ENCODE data around the gene DBI.
"Not testable (repeated sequence)": the region's sequence is repeated elsewhere in the genome, so short reads cannot be mapped to it uniquely, and the experiment has no call there.

Gene DBI

DNA sequence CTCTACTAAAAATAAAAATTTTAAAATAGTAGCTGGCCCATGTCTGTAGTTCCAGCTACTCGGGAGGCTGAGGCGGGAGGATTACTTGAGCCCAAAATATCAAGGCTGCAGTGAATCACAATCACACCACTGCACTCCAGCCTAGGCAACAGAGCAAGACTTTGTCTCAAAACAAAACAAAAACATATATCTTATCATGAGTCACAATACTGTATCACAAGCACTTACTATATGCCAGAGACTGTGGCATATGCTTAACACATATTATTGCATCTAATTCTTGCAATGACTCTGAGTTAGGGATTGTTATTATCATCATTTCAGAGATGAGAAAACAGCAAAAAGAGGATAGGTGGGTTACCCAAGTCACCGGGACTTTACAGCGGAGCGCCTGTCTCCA is 35.3 kb downstream of the DBI start:
- no peak for DNase-seq (ENCODE audit: low spot score)

GRCh38 chr2:119402645-119403560 is 36.1 kb downstream of the DBI start:
- DNase-seq (ENCODE audit: low spot score): no peak

GRCh38 chr2:119403618-119404017 is 36.8 kb downstream of the DBI start:
- DNase-seq (ENCODE audit: low spot score): not testable (repeated sequence)

DNA sequence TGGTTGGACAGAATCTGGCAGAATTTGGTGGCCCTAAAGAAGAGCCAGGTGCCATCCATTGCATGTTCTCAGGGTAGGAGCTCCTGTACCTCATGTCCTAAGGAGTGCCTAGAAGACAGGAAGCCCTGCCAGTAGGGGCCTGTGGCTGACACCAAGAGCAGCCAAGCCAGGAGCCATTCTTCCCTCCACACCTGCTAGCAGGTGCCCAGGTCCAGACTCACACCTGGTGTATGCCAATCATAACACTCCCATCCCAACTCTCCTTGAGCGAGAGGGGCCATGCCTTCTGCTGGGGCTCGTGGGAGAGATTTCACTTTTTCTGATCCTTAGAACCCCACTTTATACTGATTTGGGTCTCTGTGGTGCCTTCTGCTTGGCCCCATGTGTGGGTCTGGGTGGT is 38.4 kb downstream of the DBI start:
- DNase-seq (ENCODE audit: low spot score): no peak

DNA sequence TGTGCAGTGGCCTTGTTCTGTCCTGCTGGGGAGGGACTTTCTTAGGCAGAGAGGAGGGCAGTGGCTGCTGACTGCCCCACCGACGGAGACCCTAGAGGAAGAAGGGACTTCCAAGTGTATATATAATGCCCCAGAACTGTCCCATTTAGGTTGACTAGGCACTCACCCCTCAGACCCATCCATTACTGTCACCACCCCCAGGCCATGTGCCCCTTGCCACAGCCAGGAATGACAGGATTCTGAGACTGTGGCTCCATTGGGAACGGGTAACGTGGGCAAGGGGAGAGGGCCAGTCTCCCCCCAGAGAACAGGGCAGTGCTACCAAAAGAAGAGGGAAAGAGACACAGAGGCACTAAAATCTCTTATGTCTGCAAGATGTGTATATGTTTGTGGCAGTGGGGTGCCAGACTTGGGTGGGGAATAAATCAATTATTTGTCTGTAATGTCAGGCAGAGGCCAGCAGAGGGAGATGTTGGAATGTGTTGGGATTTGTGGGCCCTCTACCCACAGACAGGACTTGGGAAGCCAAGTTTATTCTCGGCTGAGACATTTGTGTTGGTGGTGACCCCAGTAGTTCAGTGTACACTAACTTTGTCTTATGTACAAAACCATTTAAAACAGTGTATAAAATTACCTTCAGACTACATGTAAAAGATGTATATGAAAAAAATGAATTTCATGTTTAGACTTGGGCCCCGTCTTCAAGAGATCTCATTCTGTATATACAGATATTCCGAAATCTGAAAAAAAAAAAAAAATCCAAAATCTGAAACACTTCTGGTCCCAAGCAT is 40.8 kb downstream of the DBI start:
- DNase-seq (ENCODE audit: low spot score): peak; percentile 45

GRCh38 chr2:119408221-119408619 is 41.4 kb downstream of the DBI start:
- DNase-seq (ENCODE audit: low spot score): no peak

DNA sequence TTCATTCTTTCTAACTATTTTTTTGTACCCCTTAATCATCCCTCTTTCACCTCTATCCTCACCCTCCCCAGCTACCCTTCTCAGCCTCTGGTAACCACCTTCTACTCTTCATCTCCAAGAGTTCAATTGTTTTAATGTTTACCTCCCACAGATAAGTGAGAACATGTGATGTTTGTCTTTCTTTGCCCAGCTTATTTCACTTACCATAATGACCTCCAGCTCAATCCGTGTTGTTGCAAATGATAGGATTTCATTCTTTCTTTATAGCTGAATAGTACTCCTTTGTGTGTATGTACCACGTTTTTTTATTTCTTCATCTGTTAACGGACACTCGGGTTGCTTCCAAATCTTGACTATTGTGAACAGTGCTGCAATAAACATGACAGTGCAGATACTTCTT is 42.7 kb downstream of the DBI start:
- DNase-seq (ENCODE audit: low spot score): no peak

GRCh38 chr2:119414894-119415293 is 48.1 kb downstream of the DBI start:
- no peak for DNase-seq (ENCODE audit: low spot score)

- DNase-seq (ENCODE audit: low spot score): no peak
Observed at GRCh38 chr2:119415630-119416029, 48.9 kb downstream of the DBI start.

- DNase-seq (ENCODE audit: low spot score): no peak
Observed at GRCh38 chr2:119416299-119416923, 49.6 kb downstream of the DBI start.

- no peak for DNase-seq (ENCODE audit: low spot score)
Observed at GRCh38 chr2:119417908-119418307, 51.1 kb downstream of the DBI start.

DNA sequence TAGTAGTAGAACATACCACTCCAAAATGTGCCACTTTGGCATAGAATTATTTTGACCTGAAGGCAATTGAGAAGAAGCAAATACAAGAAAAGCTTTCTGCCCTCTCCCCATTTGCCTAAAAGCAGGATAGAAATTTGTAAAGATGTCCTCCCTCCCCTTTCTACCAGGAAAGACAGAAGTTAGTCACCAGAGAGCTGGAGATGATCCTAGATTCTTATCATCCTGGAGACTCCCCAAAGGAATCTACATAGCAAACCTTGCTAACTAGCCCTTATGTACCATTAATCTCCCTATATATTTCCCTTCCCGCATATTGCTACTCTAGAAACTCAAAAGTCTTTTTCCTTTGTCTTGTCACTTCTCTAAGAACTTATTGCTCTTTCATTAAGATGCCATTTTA is 52.3 kb downstream of the DBI start:
- DNase-seq (ENCODE audit: low spot score): no peak

DNA sequence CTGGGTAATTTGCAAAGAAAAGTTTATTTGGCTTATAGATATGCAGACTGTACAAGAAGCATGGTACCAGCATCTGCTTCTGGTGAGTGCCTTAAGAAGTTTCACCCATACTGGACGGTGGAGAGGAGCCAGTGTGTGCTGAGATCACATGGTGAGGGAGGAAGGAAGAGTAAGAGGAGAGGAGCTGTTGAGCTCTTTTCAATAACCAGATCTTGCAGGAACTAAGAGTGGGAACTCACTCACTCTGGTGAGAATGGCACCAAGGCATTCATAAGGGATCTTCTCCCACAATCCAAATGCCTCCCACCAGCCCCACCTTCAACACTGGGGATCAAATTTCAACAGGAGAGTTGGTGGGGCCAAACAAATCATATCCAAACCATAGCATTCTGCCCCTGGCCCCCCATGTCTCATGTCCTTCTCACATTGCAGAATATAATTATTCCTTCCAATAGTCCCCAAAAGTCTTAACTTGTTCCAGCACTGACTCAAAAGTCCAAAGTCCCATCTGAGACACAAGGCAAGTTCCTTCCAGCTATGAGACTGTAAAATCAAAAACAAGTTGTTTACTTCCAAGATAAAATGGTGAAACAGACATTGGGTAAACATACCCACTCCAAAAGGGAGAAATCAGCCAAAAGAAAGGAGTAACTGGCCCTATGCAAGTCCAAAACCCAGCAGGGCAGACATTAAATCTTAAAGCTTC is 53.2 kb downstream of the DBI start:
- no peak for DNase-seq (ENCODE audit: low spot score)

DNA sequence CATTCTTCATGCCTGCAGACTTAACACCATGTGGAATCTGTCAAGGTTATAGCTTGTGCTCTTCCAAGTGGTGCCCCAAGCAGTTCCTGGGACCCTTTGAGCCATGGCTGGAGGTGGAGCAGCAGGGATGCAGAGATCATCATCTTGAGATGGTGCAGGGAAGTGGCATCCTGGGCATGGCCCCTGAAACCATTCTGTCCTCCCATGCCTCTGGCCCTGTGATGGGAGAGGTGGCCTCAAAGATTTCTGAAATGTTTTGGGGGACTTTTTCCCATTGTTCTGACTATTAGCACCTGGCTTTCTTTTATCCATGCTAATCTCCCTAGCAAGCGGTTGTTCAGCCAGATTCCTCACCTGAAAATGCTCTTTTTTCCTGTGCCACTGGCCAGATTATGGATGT is 54.5 kb downstream of the DBI start:
- no peak for DNase-seq (ENCODE audit: low spot score)

- DNase-seq (ENCODE audit: low spot score): no peak
Observed at GRCh38 chr2:119421741-119422140, 55.0 kb downstream of the DBI start.

Measured in cerebellar cortex (tissue), 1 donor.